HT1080 (cell line): ENCODE data around the gene CADM3. TPM values are rescaled to one million over a fixed set of nuclear protein-coding genes. Genes with fewer than 3 reads are reported as not detected.

Experiments
- DNase-seq: peaks from one replicate; pipeline ENCODE4 v3.0.0-alpha.2; 2015; ENCODE audit warnings: low read depth
- polyA plus RNA-seq, 2 experiments: library from polyadenylated mRNA; depleted of rRNA; stranded (reverse); fragments of >200 nt; gene quantifications; 2 replicates each; pipeline ENCODE4 v1.2.3, GENCODE V29; 2015
- total RNA-seq: library from RNA; depleted of rRNA; stranded (reverse); fragments of >200 nt; shearing (Covaris generic); gene quantifications from 2 replicates; pipeline ENCODE4 v1.2.3, GENCODE V29; 2014; rRNA removed

The CADM3 gene
- total RNA-seq, result 1.1 and 2.3 TPM in 2 replicates
- 0.17 and 0.36 TPM in 2 replicates for polyA plus RNA-seq (2015; cell fraction: cytosol; rRNA removed)
- 0.12 and 0.41 TPM in 2 replicates for polyA plus RNA-seq (2015; cell fraction: nucleus; rRNA removed)

- no peak for DNase-seq
Measured at GRCh38 chr1:159171254-159171687, at the start of gene CADM3. Gene CADM3, plus strand, starts transcription at chr1:159171615. Its CDS starts 151 bp downstream, at chr1:159171766.

GRCh38 chr1:159122005-159122621 lies 49.3 kb upstream of the CADM3 start:
- DNase-seq, result peak; percentile 54

GRCh38 chr1:159123587-159123986 lies 47.8 kb upstream of the CADM3 start:
- DNase-seq, result no peak

GRCh38 chr1:159132271-159132881 lies 39.0 kb upstream of the CADM3 start:
- DNase-seq, result peak; percentile 42

GRCh38 chr1:159140474-159140873 lies 30.9 kb upstream of the CADM3 start:
- no peak for DNase-seq

GRCh38 chr1:159141584-159142390 lies 29.6 kb upstream of the CADM3 start:
- DNase-seq, result peak; percentile 86

GRCh38 chr1:159142391-159142663 lies 29.1 kb upstream of the CADM3 start:
- no peak for DNase-seq

- no peak for DNase-seq
Measured at GRCh38 chr1:159142726-159143510, 28.5 kb upstream of the CADM3 start.

- DNase-seq, result peak; percentile 10
Measured at GRCh38 chr1:159144571-159144970, 26.8 kb upstream of the CADM3 start.

- DNase-seq, result no peak
Measured at GRCh38 chr1:159146980-159147379, 24.4 kb upstream of the CADM3 start.

- DNase-seq, result no peak
Measured at GRCh38 chr1:159152031-159152430, 19.4 kb upstream of the CADM3 start.

GRCh38 chr1:159161001-159161718 lies 10.3 kb upstream of the CADM3 start:
- DNase-seq, result peak; percentile 84

GRCh38 chr1:159161719-159162026 lies 9.7 kb upstream of the CADM3 start:
- no peak for DNase-seq

GRCh38 chr1:159162516-159163265 lies 8.7 kb upstream of the CADM3 start:
- no peak for DNase-seq

- DNase-seq, result no peak
Measured at GRCh38 chr1:159163614-159164228, 7.7 kb upstream of the CADM3 start.

GRCh38 chr1:159168043-159168442 lies 3.4 kb upstream of the CADM3 start:
- no peak for DNase-seq

- DNase-seq, result no peak
Measured at GRCh38 chr1:159170639-159171038, 776 bp upstream of the CADM3 start.

GRCh38 chr1:159171688-159172501 lies 480 bp downstream of the CADM3 start:
- peak; percentile 10 for DNase-seq
